Endothelial cell of umbilical vein (primary cell): ENCODE results near the gene RAB8A. TPM values are rescaled to one million over a fixed set of nuclear protein-coding genes. Genes with fewer than 3 reads are reported as not detected.

Experiments used
- Bru-seq: library from RNA; stranded (reverse); fragments of 400-500 nt; gene quantifications from one replicate; lab custom pipeline; 2021; lab: Mats Ljungman, UMichigan
- BruChase-seq, 2 experiments: library from RNA; stranded (reverse); fragments of 400-500 nt; gene quantifications; one replicate each; lab custom pipeline; 2021; lab: Mats Ljungman, UMichigan
- BruUV-seq: library from RNA; stranded (reverse); fragments of 400-500 nt; replicated peaks from 2 replicates; lab custom pipeline; 2021; lab: Mats Ljungman, UMichigan
- CTCF ChIA-PET: fragments of 300-600, 350-600 bp; sonication (Branson Sonifier 250); formaldehyde crosslinking; loops from one replicate; lab custom pipeline; 2021; ENCODE audit warnings: antibody characterized with exemption, inconsistent platforms; lab: Charles Lee
- POLR2A ChIA-PET: fragments of 300-600, 350-600 bp; sonication (Branson Sonifier 250); formaldehyde crosslinking; loops from one replicate; lab custom pipeline; 2021; ENCODE audit warnings: antibody characterized with exemption, inconsistent platforms; lab: Charles Lee
- DNase-seq: peaks from one replicate; pipeline ENCODE4 v3.0.0-alpha.2; 2011; ENCODE audit warnings: low read depth, low spot score
- FAIRE-seq: peaks from 2 replicates; lab custom pipeline; 2011; peaks lifted over from hg19 to GRCh38; lab: Jason Lieb, UNC
- H2AFZ ChIP-seq: 2 replicates; pipeline ENCODE4 v1.6.0; 2012; ENCODE audit warnings: low read depth, low read length, control low read depth, inconsistent platforms
- H3K27ac ChIP-seq: 2 replicates; pipeline ENCODE4 v1.5.1; 2011; ENCODE audit warnings: low read depth, mild to moderate bottlenecking, control low read depth, low read length, moderate library complexity; ENCODE audit not compliant: insufficient read depth
- H3K27me3 ChIP-seq, 2 experiments: 2 replicates each; pipeline versions ENCODE4 v1.6.0 to v1.6.1; 2011; ENCODE audit warnings: low read length in 2 of 2, mixed read lengths in 1 of 2; ENCODE audit not compliant: control insufficient read depth in 2 of 2, insufficient read depth in 2 of 2
- H3K36me3 ChIP-seq, 2 experiments: 2 replicates in 1 of 2; 3 replicates in 1 of 2; pipeline ENCODE4 v1.5.1; 2011; ENCODE audit warnings: low read length in 2 of 2, mild to moderate bottlenecking in 1 of 2, moderate library complexity in 1 of 2; ENCODE audit not compliant: control insufficient read depth in 2 of 2, insufficient read depth in 2 of 2; ENCODE audit errors: extremely low read depth in 1 of 2
- H3K4me1 ChIP-seq: 3 replicates; pipeline ENCODE4 v1.5.1; 2011; ENCODE audit warnings: mild to moderate bottlenecking, low read length; ENCODE audit not compliant: control insufficient read depth, insufficient read depth; ENCODE audit errors: extremely low read depth
- H3K4me2 ChIP-seq: 2 replicates; pipeline ENCODE4 v1.6.1; 2011; ENCODE audit warnings: low read length, control low read depth, mixed read lengths; ENCODE audit not compliant: insufficient read depth
- H3K4me3 ChIP-seq, 3 experiments: fragments of 200-600 bp in 1 of 3; sonication (generic), shearing (Covaris generic) in 1 of 3; replicated peaks in 1 of 3; 2 replicates each; pipeline ENCODE4 v1.5.1; 2011 to 2016; ENCODE audit warnings: control low read depth in 3 of 3, low read length in 3 of 3, mild to moderate bottlenecking in 2 of 3, inconsistent platforms in 1 of 3, low read depth in 1 of 3, moderate library complexity in 1 of 3; ENCODE audit not compliant: insufficient read depth in 1 of 3
- H3K79me2 ChIP-seq: 2 replicates; pipeline ENCODE4 v1.6.0; 2012; ENCODE audit warnings: low read length, inconsistent platforms; ENCODE audit not compliant: control insufficient read depth, insufficient read depth
- H3K9ac ChIP-seq: replicated peaks from 2 replicates; pipeline ENCODE3; 2011; ENCODE audit warnings: low read length, control low read depth; ENCODE audit not compliant: insufficient read depth; ENCODE audit errors: extremely low read depth
- H3K9me1 ChIP-seq: replicated peaks from 3 replicates; pipeline ENCODE4 v1.6.0; 2011; ENCODE audit warnings: mild to moderate bottlenecking, low read length; ENCODE audit not compliant: control insufficient read depth, insufficient read depth; ENCODE audit errors: extremely low read depth
- H3K9me3 ChIP-seq: replicated peaks from 2 replicates; pipeline ENCODE4 v1.5.1; 2012; ENCODE audit warnings: low read length, inconsistent platforms; ENCODE audit not compliant: control insufficient read depth, insufficient read depth
- H4K20me1 ChIP-seq: replicated peaks from 2 replicates; pipeline ENCODE3; 2011; ENCODE audit warnings: mild to moderate bottlenecking, low read length; ENCODE audit not compliant: control insufficient read depth, insufficient read depth; ENCODE audit errors: extremely low read depth
- CTCF ChIP-seq, 2 donors: IDR thresholded peaks; 1 replicate in 1 of 2; 2 replicates in 1 of 2; pipeline ENCODE4 v1.5.1; 2011; ENCODE audit warnings: low read length in 2 of 2, mild to moderate bottlenecking in 2 of 2, moderate library complexity in 2 of 2, control low read depth in 1 of 2, inconsistent platforms in 1 of 2, low read depth in 1 of 2; ENCODE audit not compliant: insufficient read depth in 1 of 2; ENCODE audit errors: extremely low read depth in 1 of 2
- EZH2 ChIP-seq: IDR thresholded peaks from 2 replicates; pipeline ENCODE4 v1.6.1; 2012; ENCODE audit warnings: borderline replicate concordance, low read depth, mild to moderate bottlenecking, moderate library complexity, low read length, inconsistent platforms; ENCODE audit not compliant: severe bottlenecking
- FOS ChIP-seq: IDR thresholded peaks from 2 replicates; pipeline ENCODE4 v1.6.1; 2011; ENCODE audit warnings: mild to moderate bottlenecking, low read length, moderate library complexity, borderline replicate concordance; ENCODE audit not compliant: insufficient read depth
- GATA2 ChIP-seq: IDR thresholded peaks from 2 replicates; pipeline ENCODE4 v1.7.0; 2011; ENCODE audit warnings: low read depth, mild to moderate bottlenecking, moderate library complexity, mixed read lengths, low read length; ENCODE audit not compliant: insufficient read length, insufficient read depth
- JUN ChIP-seq: IDR thresholded peaks from 2 replicates; pipeline ENCODE4 v1.6.1; 2011; ENCODE audit warnings: borderline replicate concordance, low read depth; ENCODE audit not compliant: insufficient read length, insufficient read depth
- MYC ChIP-seq: IDR thresholded peaks from one replicate; pipeline ENCODE4 v1.6.1; 2011; ENCODE audit warnings: mild to moderate bottlenecking, low read depth, low read length
- POLR2A ChIP-seq: IDR thresholded peaks from 2 replicates; pipeline ENCODE4 v1.6.1; 2012; ENCODE audit warnings: low read depth, mild to moderate bottlenecking, control low read depth, low read length
- POLR2AphosphoS5 ChIP-seq: IDR thresholded peaks from 2 replicates; pipeline ENCODE4 v1.6.1; 2012; ENCODE audit warnings: low read depth, mild to moderate bottlenecking, control low read depth, low read length, moderate library complexity; ENCODE audit not compliant: insufficient read depth
- dilution Hi-C: fragments of 300-500 bp; cut with MboI; formaldehyde crosslinking; loops from one replicate; pipeline ENCODE4 v1.15.0; 2019; ENCODE audit warnings: low sequenced_read_pairs; ENCODE audit not compliant: extremely low pct_ligation_motif_present
- intact Hi-C: fragments of 100-400 bp; cut with micrococcal nuclease; formaldehyde crosslinking; loops from one replicate; pipeline ENCODE4 v1.10.0; 2022
- long read RNA-seq: library from polyadenylated mRNA; stranded (forward); transcript quantifications from one replicate; pipeline ENCODE4 v2.0.0, GENCODE V29; 2021
- polyA minus RNA-seq, 3 experiments: library from RNA; depleted of rRNA, polyadenylated mRNA; stranded (reverse); fragments of >200 nt; gene quantifications; 1 replicate in 1 of 3; 2 replicates in 2 of 3; pipeline ENCODE4 v1.2.3, GENCODE V29; 2011
- polyA plus RNA-seq, 4 experiments: library from polyadenylated mRNA; depleted of rRNA in 3 of 4; stranded (reverse) in 3 of 4; unstranded in 1 of 4; fragments of >200 nt; gene quantifications; 2 replicates each; pipeline versions ENCODE4 v1.2.1 to v1.2.3, GENCODE V29; 2011 to 2012; ENCODE audit warnings: missing spikeins in 1 of 4
- total RNA-seq: library from RNA; stranded (reverse); gene quantifications from 2 replicates; pipeline ENCODE4 v1.2.3, GENCODE V29; 2021
- TF ChIP-seq, protein P1 (sequence below): IDR thresholded peaks from 2 replicates; pipeline ENCODE4 v1.6.1; 2011; ENCODE audit not compliant: insufficient read depth, insufficient read length

The RAB8A gene
- 98.9 and 107 TPM in 2 replicates for total RNA-seq
- 62.1 and 81.5 TPM in 2 replicates for polyA plus RNA-seq
- 82.7 and 92.5 TPM in 2 replicates for polyA plus RNA-seq (2011; cell fraction: cytosol; rRNA removed)
- 40.7 and 44.4 TPM in 2 replicates for polyA plus RNA-seq (2011; cell fraction: nucleus; rRNA removed)
- polyA plus RNA-seq (2012), result 97.1 and 112 TPM in 2 replicates
- polyA minus RNA-seq, result 128 and 129 TPM in 2 replicates
- polyA minus RNA-seq (2011; cell fraction: cytosol; rRNA and poly(A)+ RNA removed), result 108 TPM
- polyA minus RNA-seq (2011; cell fraction: nucleus; rRNA and poly(A)+ RNA removed), result 36.2 and 41.4 TPM in 2 replicates
- percentile 64 among the genes with signal in this experiment for Bru-seq, nascent RNA
- percentile 90 among the genes with signal in this experiment for BruChase-seq, experiment 1, labeled RNA remaining after a 6-hour chase
- percentile 77 among the genes with signal in this experiment for BruChase-seq, experiment 2, labeled RNA remaining after a 2-hour chase
- long read RNA-seq, transcript RAB8A-201 (8 exons, 2,827 nt), result major isoform, 437 of 470 reads
- long read RNA-seq, partial matches to known transcripts, result 12 of 470 reads
- long read RNA-seq, other reads (novel, unspliced or antisense), result 16 of 470 reads

DNA sequence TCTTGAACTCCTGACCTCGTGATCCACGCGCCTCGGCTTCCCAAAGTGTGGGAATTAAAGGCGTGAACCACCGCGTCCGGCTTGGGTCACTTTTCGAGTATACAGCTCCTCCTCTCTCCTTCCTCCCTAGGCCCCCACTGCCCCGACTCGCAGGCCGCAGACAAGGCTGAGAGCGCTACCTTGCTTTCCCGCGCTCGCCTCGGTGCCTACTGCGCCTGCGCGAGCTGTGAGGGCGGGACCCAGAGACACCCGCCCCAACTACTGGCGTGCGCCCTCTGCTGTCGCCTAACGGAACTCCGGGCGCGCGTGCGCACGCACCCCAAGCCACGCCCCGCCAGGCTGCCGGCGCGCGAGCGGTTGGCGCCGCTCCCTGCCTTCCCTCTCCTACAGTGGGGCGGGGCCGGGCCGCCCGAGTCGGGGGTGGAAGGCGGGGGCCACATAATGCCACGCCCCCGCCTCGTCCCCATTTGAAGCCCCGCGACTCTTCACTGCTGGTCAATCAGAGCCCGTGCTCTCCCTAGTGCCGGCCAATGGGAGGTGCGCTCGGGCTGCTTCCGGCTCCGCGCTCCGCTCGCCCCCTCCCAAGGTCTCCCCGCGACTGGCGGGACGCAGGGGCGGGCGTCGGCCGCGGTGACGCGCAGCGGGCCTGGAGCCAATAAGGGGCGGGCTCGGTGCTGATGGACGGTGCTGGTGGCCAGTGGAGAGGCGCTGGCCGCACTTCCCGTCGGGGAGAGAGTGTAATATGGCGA is at the start of gene RAB8A:
RAB8A (plus strand) TSS at position 730 of the 749 bp plus-strand sequence; CDS start at position 743, 13 bp downstream.
- TF ChIP-seq, protein P1, sequence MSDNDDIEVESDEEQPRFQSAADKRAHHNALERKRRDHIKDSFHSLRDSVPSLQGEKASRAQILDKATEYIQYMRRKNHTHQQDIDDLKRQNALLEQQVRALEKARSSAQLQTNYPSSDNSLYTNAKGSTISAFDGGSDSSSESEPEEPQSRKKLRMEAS, result peak; percentile 56
- TF ChIP-seq MYC, result no peak
- TF ChIP-seq EZH2, result no peak
- TF ChIP-seq POLR2AphosphoS5, result peak; percentile 39
- TF ChIP-seq FOS, result no peak
- TF ChIP-seq POLR2A, result no peak
- no peak for TF ChIP-seq GATA2
- peak; percentile 93 to 96 for TF ChIP-seq CTCF (IDR thresholded peaks at IDR 0.05; ENCODE audit: extremely low read depth in 1 of 2, insufficient read depth in 1 of 2, low read depth in 1 of 2, low read length in 2 of 2)
- no peak for TF ChIP-seq JUN
- H3K9me1 ChIP-seq, result no peaks in the 10 kb centered on the region
- DNase-seq (peak; percentile 100), FAIRE-seq (peak; percentile 99)
- BruUV-seq, result no TSS peak
- H3K9me3 ChIP-seq, result no peaks in the 10 kb centered on the region
- ChIA-PET POLR2A (interaction anchor here (0.6 to 1.3 kb wide), 3 partner anchors 25 to 70 kb away, joined by 3 read pairs; no protein-coding TSS in a partner anchor), CTCF (interaction anchor here (0.6 to 2.1 kb wide), 11 partner anchors 16 to 692 kb away, joined by 3 to 35 read pairs (median 4); partner anchors contain the start of genes AKAP8L, AP1M1 and TPM4)
- H3K4me3 ChIP-seq, result peak within 1 kb of the TSS; percentile 75 to 96 (median 87)
- H3K27me3 ChIP-seq, result no peaks in the 10 kb centered on the region
- peak within 1 kb of the TSS; percentile 93 for H2AFZ ChIP-seq
- dilution Hi-C loops (no loop called here), intact Hi-C loops (loop anchor here (1.0 kb wide), 4 partner anchors 32 to 74 kb away; partner anchors contain the start of gene FAM32A)
- H4K20me1 ChIP-seq, result no peaks in the 10 kb centered on the region
- H3K9ac ChIP-seq, result peak within 1 kb of the TSS; percentile 91
- H3K4me1 ChIP-seq, result peaks cover 12% of the 10 kb centered on the region
- peak within 1 kb of the TSS; percentile 75 for H3K27ac ChIP-seq
- H3K36me3 ChIP-seq, result no peaks in the 10 kb centered on the region
- peaks cover 40% of the 10 kb centered on the region for H3K79me2 ChIP-seq
- H3K4me2 ChIP-seq, result peak within 1 kb of the TSS; percentile 80
